GM18907 (cell line): Measurements from ENCODE around the gene MINDY4.

Source experiments
- ATAC-seq: cut with Tn5 transposase; IDR thresholded peaks from one replicate; pipeline ENCODE4 v1.9.1; 2021; ENCODE audit warnings: mild to moderate bottlenecking, moderate library complexity; ENCODE audit not compliant: unreplicated experiment

MINDY4 gene

DNA sequence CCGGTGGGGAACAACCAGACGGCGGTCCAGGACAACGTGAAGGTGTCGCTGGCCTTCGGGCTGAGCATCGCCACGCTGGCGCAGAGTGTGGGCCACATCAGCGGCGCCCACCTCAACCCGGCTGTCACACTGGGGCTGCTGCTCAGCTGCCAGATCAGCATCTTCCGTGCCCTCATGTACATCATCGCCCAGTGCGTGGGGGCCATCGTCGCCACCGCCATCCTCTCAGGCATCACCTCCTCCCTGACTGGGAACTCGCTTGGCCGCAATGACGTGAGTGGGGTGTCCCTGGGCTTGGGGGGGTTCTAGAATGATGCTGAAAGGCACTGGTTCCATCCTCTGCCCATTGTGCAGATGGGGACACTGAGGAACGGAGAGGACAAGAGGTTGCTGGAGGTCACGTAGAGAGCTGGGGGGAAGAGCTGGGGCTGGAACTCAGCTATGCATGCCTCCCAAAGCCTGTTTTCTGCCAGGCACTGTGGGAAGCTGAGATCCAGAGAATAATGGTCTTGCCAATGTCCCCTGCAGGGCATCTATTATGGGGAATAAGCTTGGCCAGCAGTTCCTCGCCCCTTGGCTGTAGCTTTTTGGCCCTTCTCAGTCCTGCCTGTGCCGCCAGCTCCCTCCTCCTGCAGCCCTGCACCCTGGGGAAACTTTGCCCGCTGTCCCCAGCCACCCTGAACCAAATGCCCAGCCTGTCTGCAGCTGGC is 141.0 kb downstream of the MINDY4 start:
- ATAC-seq, result no peak

- ATAC-seq, result no peak
These were observed 141.4 kb downstream of the MINDY4 start for GRCh38 chr7:30912731-30912985.

DNA sequence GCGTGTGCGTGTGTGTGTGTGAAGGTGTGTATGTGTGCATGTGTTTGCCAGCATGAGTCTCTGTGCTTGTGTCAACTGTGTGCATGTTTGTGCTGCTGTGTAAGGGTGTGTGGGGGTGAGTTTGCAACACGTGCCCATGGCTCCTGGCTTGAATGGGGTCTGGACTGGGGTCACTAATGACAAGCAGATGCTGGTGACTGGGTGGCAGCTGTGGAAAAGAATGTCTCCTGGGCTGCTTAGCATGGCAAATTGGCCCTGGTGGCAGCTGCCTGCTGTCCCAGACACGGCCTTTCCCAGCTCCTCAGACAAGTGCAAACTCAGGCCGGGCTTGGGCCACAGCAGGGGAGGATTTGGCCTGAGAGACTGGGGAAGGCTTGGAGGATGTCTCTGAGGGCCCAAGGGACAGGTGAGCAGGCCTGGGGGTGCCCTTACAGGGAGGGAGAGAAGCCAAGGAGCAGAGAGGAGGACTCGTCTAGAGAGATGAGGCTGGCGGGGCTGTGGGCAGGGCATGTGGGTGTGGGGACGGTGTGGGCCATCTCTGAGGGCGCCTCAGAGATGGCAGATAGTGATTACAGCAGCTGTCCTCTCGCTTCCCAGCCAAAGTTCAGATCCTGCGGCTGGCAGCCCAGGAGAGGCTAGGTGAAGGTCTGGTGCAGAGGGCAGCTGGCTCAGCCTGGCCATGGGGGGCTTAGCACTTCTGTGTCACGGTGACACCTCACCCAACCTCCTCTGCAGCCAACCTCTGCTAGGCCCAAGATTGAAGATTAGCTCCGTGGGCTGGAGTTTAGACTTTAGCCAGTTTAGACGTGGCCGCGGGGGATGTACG is 142.0 kb downstream of the MINDY4 start:
- ATAC-seq, result no peak

DNA sequence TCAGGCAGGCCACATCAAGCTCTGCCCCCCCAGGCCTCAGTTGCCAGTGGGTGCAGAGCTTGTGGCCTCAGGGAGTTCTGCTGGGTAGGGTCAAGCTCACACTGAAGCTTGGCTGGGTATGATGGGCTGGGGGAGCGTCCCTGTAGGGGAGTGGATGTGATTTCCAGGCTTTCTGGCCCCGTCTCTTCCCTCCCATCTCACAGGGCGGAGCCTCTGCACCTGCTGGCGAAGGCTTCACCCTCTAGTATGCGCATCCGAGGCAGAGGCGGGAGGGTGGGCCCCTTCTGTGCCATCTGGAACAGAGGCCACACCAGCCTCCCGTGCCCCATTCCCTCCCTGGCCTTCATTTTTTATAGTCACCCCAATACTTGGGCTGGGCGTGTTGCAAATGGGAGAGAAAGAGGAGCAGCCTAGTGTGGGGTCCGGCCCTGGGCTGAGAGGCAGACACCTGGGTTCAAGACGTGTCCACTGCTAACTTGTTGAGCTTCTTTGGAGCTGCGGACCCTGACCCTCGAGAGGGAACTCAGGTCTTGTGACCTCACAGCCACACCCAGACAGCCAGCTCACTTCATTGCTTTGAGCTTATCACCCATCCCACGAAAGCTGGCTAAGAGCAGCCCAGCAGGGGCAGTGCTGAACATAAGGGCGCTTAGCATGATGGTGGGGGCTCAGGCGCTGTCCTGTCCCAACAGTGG is 142.8 kb downstream of the MINDY4 start:
- no peak for ATAC-seq

GRCh38 chr7:30914596-30914995 is 143.4 kb downstream of the MINDY4 start:
- no peak for ATAC-seq

DNA sequence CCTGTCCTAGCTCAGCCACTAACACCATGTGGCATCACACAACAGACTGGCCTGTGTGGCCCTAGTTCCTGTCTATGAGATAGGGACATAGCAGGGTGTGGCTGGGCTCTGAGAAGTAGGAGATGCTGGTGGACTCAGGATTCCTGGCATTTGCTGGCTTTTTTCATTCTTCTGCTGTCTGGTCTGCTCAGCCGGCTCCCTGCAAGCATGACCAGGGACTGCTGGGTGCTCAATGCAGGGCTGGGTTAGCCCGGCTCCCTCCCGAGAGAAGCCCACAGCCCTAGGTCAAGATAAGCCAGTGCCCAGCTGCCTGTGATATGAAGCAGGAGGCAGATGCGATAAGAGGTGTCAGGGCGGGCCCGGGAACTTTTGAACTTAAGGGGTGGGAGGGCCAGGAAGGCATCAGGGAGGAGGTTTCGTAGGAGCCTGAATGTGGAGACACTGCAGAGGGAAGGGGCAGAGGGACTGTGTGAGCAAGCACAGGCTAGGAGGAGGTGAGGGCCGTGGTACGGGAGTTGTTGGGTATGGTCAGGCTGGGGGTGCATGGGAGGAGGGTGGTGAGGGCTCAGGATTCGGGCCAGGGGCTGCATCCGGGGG is 143.9 kb downstream of the MINDY4 start:
- no peak for ATAC-seq

GRCh38 chr7:30915751-30916150 is 144.5 kb downstream of the MINDY4 start:
- ATAC-seq, result no peak

DNA sequence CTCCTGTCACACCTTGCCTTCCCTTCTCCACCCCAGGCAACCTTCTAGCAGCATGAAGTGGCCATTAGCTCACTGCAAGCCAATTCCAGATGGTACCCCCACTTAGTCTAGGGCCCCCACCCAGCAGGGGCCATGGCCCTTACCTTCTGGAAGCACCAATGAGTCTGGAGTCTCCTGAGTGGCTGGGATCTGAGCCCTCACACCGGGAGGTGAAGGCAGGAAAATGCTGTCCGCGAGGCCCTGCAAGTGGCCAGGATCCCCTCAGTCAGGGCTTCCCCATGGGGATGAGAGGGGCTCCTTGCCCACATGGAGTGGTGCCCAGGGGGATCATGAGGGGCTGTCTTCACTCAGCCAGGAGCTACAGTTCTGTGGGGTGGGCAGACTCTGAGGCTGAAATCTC is 145.0 kb downstream of the MINDY4 start:
- ATAC-seq, result no peak

GRCh38 chr7:30916767-30917166 is 145.6 kb downstream of the MINDY4 start:
- no peak for ATAC-seq

- ATAC-seq, result no peak
These were observed 146.1 kb downstream of the MINDY4 start for GRCh38 chr7:30917216-30917893.

DNA sequence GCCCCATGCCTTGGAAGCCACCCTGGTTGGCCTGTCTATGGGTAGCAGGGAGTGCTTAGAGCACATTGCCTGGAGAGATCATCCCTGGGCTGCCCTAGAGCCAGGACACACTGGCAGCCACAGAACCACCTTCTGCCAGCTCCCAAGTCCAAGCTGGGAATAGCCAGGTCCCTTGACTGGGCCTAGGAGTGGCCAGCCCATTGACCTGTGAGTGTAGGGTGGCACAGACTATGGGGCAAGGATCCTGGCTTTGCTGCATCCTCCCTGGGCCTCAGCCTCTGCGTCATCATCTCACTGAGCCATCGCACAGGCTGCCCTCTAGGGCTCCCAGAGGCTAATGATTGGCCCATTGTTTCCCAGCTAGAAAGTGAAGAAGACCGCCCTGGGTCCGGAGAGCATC is 147.5 kb downstream of the MINDY4 start:
- ATAC-seq, result no peak

- no peak for ATAC-seq
These were observed 148.9 kb downstream of the MINDY4 start for GRCh38 chr7:30920021-30920583.

DNA sequence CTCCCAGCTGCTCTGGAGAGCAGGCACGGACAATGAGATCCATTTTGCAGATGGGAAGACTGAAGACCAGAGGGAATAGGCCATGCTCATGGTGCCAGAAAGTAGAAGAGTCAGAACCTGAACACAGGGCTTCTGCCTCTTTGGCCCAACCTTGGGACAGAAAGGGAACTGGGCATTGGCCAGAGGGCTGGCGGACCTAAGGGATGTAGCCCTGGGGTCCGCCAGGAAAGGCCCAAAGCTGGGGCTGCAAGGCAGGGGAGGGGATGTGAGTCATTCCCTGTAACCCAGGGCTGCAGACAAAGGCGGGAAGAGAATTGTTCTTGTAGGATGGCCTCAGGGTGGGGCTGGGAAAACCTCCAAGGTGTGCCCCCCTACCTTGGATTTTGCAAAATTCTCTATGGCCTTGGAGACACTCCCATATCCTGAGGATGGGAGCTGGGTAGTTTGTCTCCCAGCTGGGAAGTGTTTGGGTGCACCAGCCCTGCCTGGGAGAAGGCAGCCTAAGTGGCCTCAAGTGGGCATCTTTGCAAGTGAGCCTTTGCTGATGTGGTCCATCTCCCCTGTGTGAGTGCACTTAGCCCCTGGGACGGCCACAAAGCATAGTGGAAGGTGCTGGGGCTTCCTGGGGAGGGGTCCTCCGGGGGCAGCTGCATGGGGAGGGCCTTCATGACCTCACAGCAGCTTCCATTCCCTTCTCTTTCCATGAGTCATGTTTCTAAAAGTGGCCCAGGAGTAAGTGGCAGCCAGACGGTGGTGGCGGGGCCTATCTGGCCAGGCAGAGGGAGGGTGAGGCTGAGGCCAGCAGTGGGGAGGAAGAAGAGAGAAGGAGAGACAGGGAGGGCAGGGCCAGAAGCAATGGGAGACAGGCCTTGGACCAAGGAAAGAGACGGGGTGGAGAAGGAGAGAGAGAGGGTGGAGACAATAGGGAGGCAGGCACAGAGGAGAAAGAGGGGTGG is 149.6 kb downstream of the MINDY4 start:
- ATAC-seq, result no peak

DNA sequence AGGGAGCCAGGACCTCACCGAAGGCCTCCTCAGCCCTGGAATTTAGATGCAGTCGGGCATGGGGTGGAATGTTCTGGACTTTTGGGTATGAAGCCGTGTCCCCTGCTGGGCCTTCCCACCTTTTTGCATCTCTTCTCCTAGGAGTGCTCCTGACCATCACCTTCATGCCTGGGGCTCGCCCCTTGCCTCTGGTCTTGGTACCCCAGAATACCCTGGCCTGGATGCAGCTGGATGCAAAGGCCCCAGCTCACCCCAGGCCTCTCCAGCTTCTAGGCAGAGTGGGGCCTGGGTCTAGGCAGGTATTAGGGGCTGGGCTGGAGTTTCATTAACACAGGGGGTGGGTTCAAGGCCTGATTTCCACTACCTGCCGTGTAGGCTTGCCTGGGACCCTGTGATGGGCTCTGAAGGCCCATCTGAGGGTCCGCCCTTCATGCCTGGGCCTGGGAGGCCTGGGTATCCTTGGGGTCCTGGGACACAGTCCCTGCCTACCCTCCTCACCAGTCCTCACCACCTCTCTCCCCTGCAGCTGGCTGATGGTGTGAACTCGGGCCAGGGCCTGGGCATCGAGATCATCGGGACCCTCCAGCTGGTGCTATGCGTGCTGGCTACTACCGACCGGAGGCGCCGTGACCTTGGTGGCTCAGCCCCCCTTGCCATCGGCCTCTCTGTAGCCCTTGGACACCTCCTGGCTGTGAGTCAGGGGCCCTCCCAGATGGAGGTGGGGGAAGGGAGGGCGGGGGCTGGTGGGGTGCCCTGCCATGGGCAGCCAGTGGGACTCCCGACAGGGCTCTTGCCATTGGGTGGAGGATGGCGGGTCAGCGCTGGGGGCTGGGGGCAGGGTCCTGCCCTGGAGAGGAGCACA is 150.6 kb downstream of the MINDY4 start:
- ATAC-seq, result no peak

DNA sequence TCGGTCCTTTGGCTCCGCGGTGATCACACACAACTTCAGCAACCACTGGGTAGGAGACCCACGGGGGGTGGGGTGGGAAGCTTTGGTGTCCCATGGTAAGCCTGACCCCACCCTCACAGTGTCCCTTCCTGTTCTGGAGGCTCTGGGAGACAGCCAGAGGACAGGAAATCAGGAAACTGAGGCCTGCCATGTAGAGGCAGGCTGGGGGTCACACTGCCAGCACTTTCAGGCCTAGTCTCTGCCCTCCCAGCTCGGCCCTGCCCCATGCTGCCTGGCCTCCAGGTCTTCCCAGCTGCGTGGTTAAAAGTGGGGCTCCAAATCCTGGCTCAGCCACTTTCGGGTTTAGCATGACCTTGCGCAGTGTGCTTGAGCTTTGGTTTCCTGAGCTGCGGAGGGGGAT is 151.4 kb downstream of the MINDY4 start:
- ATAC-seq, result no peak

DNA sequence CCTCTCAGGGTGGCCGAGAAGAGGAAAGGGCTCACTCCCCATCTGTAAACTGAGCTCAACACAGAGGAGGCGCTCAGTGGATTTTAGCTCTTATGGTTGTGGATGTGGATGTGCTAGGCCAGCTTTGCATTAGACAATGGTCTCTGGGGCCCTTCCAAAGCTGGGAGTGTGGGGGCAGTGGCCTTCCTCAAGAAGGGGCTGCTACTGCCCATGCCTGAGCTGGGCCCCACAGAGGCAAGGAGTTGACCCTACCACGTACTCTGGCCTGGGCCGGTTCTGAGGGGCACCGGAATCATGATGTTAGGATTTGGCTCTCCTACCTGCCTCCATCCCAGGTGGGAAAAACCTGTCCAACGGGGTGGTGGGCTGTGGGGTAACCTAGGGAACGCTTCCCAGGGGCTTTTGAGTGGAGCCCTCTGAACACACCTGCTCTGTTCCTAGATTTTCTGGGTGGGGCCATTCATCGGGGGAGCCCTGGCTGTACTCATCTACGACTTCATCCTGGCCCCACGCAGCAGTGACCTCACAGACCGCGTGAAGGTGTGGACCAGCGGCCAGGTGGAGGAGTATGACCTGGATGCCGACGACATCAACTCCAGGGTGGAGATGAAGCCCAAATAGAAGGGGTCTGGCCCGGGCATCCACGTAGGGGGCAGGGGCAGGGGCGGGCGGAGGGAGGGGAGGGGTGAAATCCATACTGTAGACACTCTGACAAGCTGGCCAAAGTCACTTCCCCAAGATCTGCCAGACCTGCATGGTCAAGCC is 152.0 kb downstream of the MINDY4 start:
- ATAC-seq, result no peak

DNA sequence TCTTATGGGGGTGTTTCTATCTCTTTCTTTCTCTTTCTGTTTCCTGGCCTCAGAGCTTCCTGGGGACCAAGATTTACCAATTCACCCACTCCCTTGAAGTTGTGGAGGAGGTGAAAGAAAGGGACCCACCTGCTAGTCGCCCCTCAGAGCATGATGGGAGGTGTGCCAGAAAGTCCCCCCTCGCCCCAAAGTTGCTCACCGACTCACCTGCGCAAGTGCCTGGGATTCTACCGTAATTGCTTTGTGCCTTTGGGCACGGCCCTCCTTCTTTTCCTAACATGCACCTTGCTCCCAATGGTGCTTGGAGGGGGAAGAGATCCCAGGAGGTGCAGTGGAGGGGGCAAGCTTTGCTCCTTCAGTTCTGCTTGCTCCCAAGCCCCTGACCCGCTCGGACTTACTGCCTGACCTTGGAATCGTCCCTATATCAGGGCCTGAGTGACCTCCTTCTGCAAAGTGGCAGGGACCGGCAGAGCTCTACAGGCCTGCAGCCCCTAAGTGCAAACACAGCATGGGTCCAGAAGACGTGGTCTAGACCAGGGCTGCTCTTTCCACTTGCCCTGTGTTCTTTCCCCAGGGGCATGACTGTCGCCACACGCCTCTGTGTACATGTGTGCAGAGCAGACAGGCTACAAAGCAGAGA is 152.7 kb downstream of the MINDY4 start:
- ATAC-seq, result no peak

DNA sequence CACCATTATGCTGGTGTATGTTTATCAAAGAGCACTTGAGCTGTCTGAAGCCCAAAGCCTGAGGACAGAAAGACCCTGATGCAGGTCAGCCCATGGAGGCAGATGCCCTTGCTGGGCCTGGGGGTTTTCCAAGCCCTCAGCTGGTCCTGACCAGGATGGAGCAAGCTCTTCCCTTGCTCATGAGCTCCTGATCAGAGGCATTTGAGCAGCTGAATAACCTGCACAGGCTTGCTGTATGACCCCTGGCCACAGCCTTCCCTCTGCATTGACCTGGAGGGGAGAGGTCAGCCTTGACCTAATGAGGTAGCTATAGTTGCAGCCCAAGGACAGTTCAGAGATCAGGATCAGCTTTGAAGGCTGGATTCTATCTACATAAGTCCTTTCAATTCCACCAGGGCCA is 153.4 kb downstream of the MINDY4 start:
- ATAC-seq, result no peak
